Measurements from ENCODE around the gene STX18.

DNA sequence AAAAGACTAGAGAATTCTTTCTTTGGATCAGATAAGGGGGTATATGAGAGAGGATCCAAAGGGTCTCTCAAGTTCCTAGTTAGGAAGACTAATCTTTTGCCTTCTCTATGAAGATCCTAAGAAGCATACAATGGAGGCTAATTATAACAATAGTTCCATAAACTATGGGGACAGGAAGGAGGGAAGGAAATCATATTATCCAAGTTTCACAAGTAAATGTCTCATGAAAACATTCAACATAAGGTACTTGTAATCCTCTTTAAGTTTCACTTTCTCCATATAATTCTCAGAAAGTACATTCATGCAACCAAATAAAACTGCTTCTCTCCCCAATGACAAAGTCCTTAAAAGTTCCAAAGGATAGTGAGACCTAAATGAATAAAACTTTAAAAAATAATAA is 27.1 kb downstream of the STX18 start:
- TF ChIP-seq GATA2 (IDR thresholded peaks at IDR 0.05; ENCODE audit: low read depth, low read length) (no peak), GATA3 (IDR thresholded peaks at IDR 0.05; ENCODE audit: low read depth, low read length) (no peak)

Measured in SH-SY5Y (cell line).